Activated CD4-positive, CD25-positive, alpha-beta regulatory T cell treated with anti-CD3 and anti-CD28 coated beads, Interleukin-2, amount 50 U/mL, for 24 hours (primary cell): ENCODE data around the gene GCGR.

Source experiments
- ATAC-seq, 2 donors: fragments of 150-1000 bp; cut with Tn5 transposase; one replicate each; pipeline ENCODE4 v1.10.0; 2021; ENCODE audit warnings: mild to moderate bottlenecking in 1 of 2, moderate library complexity in 1 of 2

GCGR gene

GRCh38 chr17:81803728-81804558 is at the start of gene GCGR:
GCGR (plus strand) TSS chr17:81804150; CDS start chr17:81809019, 4,869 bp downstream.
- ATAC-seq = no peak

DNA sequence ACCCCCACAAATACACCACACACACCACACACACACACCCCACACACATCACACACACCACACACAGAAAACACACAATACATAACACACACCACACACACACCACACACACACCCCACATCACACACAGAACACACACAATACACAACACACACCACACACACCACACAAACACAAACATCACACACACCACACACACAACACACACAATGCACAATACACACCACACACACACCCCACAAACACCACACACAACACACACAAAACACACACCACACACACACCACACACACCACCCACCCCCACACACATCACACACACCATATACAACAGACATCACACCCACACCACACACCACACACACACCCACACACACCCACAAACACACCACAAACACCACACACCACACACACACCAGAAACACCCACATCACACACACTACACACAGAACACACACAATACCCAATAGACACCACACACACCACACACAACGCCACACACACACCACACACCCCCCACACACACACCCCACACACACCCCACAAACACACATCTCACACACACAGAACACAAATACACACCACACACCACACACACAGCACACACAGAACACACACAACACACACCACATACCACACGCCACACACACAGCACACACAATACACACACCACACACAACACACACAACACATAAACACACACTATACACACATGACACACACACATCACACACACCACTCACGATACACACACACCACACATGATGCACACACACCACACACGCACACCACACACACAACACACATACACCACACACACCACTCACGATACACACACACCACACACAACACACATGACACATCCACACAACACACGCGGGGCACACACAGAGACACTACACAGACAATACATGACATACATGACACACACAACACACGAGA is 11.0 kb upstream of the GCGR start:
- no peak for ATAC-seq

DNA sequence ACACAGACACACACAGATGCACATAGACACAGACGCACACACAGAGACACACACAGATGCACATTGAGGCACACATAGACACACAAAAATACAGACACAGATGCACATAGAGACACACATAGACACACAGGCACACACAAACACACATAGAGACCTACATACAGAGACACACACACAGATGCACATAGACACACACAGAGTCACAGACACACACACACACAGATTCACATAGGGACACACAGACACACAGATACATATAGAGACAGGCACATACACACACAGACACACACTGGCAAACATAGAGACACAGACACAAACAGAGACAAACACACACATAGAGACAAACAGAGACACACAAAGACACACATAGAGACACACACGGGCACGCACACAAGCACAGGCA is 9.9 kb upstream of the GCGR start:
- no peak for ATAC-seq

- ATAC-seq = no peak
Observed at GRCh38 chr17:81794509-81794908, 9.4 kb upstream of the GCGR start.

- ATAC-seq = no peak
Observed at GRCh38 chr17:81801327-81801726, 2.6 kb upstream of the GCGR start.

DNA sequence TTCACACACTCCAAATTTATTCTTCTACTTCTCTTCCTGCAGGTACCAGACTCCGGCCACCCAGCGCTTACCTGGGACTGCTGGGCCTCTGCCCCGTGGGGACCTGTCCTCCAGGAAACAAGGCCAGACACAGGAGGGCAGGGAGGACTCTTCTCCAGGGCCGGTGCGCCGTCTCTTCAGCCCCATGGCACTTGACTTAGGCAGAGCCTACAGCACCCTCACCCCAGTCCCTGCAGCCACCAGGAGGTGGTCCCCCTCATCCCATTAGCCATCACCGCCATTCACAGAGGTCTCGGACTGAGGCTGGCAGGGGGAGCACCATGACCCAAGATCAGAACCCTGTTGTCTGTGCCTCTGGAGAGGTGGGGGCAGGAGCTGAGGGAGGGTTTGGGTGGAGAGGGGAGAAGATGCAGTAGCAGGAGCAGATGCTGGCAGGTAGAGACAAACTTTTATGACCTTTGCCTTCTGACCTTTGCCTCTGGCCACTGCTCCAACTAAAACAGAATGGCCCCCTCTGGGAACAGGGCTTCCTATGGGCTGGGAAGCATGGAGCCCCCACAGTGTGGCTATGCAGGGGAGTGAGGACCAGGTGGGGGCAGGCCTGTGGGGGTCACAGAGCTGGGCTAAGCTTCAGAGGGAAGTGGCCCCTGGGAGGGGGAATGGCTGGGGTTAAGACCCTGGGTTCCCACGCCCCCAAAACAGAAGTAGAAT is 1.7 kb upstream of the GCGR start:
- no peak for ATAC-seq

- ATAC-seq = no peak
Observed at GRCh38 chr17:81802856-81803643, 900 bp upstream of the GCGR start.

DNA sequence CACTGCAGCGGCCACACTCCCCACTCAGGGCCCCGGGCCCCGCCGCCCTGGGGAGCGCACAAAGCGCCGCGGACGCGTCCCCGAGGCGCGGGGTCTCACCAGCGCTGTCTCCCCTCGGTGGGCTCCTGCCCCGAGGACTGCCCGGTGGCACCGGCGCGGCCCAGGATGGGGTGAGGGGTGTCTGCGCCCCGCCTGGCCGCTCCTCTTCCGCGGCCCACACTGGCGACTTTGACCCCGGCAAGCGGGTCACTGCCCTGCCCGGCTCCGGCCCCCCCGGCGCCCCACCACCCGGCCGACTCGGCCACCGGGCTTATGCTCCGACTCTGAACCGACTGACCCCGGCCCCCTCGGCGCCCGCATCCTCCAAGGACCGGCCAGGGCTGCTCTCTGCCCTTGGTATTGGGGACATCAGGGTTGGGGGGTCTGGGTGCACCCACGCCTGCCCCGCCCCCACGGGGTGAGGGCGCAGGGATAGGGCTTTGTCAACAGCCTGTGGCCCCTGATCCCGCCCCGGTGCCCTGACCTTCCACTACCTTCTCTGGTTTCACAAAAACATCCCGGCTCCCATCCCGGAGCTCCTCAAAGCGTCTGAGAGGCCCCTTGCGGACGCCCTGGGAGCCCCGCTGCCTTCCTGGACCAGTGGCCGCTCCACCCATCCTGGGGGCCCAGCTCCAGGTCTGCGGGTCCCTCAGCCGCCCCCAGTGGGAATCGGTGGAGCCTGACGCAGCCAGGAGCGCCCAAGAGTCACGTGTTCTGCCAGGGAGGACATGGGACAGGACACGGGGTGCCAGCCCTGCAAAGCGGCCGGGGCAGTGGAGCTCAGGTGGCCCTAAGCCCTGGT is 829 bp downstream of the GCGR start:
- no peak for ATAC-seq

DNA sequence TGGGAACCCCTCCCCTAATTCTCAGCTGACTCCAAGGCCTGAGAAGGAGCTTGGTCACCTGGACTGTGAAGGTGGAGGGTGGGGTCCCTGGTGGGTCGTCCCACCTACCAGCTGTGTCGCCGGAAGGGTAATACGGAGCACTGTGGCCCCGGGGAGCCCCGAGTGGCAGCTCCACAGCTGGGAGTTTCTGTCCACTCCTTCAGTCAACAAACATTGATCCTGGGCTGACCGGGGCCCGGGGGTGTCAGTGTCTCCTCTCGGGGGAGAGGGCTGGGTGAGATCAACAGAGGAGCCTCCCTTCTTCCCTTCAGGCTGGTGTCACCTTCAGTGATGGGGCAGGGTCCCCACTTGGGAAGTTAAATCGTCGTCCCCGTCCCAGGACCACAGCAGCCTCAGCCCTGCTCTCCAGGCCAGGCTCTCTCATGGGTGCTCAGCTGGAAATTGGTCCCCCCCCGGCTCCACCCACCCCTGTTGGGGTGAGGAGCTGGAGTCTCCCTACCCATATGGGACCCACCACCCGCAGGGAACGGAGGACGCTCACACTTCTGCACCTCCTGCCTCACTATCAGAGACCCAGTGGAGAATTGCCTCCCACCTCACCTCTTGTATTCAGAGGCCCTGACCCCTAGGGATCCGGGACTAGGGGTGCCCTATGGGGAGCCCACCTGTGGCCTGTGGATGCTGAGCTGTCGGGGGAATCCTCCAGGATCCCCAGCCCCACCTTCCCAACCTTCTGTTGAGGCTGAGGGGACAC is 1.9 kb downstream of the GCGR start:
- ATAC-seq = no peak

DNA sequence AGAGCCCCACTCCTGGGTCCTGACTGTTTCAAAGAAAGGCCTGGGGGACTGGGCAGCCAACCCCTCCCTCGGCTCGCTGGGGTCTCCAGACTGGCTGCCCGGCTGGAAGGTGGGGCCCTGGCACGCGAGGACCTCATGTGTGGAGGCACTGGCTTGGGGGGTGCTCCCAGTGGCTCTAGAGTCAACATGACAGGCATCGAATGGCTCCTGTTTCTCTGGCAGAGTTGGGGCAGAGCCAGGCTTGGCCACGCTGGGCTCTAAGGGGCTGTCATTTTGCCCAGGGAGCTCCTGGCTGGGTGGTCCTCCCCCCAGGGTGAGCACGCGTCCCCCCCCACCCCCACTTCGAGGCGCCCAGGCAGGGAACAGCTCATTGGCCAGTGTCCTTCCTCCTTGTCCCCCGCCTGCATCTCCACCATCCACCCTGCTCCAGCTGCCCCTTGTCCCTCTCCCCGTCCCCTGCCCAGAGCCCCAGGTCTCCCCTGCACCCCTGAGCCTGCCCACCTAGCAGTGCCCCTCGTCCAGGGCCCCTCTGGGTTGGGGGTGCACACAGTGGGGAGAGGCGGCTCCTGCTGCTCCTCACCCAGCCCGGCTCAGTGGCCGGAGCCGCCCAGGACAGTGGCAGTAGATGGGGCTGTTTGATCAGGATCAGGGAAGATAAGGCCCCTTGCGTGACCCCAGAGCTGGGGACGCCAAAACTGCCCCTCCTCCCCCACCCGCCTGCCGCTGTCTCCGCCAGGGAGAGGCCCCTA is 2.7 kb downstream of the GCGR start:
- ATAC-seq = no peak

- no peak for ATAC-seq
Observed at GRCh38 chr17:81807210-81807719, 3.3 kb downstream of the GCGR start.

- no peak for ATAC-seq
Observed at GRCh38 chr17:81807839-81808238, 3.9 kb downstream of the GCGR start.

DNA sequence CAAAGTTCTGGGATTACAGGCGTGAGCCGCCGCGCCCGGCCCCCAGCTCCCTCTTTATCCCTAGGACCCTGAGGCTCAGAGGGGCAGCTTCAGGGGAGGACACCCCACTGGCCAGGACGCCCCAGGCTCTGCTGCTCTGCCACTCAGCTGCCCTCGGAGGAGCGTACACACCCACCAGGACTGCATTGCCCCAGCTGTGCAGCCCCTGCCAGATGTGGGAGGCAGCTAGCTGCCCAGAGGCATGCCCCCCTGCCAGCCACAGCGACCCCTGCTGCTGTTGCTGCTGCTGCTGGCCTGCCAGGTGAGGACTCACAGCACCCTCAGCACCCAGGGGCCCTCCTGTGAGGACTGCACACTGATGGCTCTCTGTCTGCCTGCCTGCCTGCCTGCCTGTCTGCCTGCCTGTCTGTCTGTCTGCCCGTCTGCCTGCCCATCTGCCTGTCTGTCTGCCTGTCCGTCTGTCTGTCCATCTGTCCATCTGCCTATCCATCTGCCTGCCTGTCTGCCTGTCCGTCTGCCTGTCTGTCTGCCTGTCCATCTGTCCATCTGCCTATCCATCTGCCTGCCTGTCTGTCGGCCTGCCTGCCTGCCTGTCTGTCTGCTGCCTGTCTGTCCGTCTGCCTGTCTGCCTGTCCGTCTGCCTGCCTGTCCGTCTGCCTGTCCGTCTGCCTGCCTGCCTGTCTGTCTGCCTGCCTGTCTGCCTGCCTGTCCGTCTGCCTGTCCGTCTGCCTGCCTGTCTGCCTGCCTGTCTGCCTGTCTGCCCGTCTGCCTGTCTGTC is 5.0 kb downstream of the GCGR start:
- ATAC-seq = no peak

DNA sequence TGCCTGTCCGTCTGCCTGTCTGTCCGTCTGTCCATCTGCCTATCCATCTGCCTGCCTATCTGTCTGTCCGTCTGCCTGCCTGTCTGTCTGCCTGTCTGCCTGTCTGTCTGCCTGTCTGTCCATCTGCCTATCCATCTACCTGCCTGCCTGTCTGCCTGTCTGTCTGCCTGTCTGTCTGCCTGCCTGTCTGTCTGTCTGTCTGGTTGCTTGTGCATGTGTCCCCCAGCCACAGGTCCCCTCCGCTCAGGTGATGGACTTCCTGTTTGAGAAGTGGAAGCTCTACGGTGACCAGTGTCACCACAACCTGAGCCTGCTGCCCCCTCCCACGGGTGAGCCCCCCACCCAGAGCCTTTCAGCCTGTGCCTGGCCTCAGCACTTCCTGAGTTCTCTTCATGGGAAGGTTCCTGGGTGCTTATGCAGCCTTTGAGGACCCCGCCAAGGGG is 5.6 kb downstream of the GCGR start:
- no peak for ATAC-seq

DNA sequence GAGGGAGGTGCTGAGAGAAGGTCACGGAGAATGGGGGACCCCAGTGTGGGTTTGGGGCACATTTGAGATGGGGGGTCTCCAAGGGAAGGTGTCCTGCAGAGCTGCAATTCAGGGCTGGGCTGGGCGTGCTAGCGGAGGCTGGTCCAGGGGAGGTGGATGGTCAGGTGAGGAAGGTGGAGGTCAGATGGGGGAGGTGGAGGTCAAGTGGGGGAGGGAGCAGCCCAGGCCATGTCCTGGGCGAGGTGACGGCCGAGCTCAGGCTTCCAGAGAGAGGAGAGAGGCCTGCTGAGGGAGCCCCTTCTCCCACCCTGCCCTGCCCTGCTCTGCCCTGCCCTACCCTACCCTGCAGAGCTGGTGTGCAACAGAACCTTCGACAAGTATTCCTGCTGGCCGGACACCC is 6.5 kb downstream of the GCGR start:
- no peak for ATAC-seq

DNA sequence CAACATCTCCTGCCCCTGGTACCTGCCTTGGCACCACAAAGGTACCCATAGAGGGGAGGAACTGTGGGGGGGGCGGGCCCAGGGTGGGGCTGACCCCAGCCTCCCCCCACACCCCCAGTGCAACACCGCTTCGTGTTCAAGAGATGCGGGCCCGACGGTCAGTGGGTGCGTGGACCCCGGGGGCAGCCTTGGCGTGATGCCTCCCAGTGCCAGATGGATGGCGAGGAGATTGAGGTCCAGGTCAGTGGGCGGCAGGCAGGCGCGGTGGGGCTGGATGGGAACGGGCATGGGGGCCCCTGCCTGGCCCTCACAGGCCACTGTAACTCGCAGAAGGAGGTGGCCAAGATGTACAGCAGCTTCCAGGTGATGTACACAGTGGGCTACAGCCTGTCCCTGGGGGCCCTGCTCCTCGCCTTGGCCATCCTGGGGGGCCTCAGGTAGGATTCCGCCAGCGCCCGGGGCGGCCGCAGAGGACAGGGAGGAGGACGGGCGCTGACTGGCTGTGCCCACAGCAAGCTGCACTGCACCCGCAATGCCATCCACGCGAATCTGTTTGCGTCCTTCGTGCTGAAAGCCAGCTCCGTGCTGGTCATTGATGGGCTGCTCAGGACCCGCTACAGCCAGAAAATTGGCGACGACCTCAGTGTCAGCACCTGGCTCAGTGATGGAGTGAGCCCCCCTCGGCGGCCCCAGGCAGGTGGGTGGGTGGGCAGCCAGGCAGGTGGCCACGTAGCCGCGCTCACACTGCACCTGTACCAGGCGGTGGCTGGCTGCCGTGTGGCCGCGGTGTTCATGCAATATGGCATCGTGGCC is 7.1 kb downstream of the GCGR start:
- ATAC-seq = no peak

GRCh38 chr17:81811705-81812570 is 8.0 kb downstream of the GCGR start:
- ATAC-seq = no peak
